Fibroblast of villous mesenchyme (primary cell): ENCODE results near the gene STON2. TPM values are rescaled to one million over a fixed set of nuclear protein-coding genes. Genes with fewer than 3 reads are reported as not detected.
"Not testable (repeated sequence)": the region's sequence is repeated elsewhere in the genome, so short reads cannot be mapped to it uniquely, and the experiment has no call there.

Experiments
- DNase-seq: peaks from one replicate; pipeline ENCODE4 v3.0.0-alpha.2; 2010; ENCODE audit warnings: low read depth
- H3K4me3 ChIP-seq: 2 replicates; pipeline ENCODE4 v1.5.1; 2011; ENCODE audit warnings: low read depth, mild to moderate bottlenecking, low read length
- total RNA-seq: library from RNA; depleted of rRNA; stranded (reverse); fragments of >200 nt; gene quantifications from 2 replicates; pipeline ENCODE4 v1.2.3, GENCODE V29; 2012
- TF ChIP-seq, protein P1 (sequence below): IDR thresholded peaks from 2 replicates; pipeline ENCODE4 v1.5.1; 2012; ENCODE audit warnings: low read depth, mild to moderate bottlenecking, low read length; ENCODE audit not compliant: insufficient read depth

The STON2 gene
- total RNA-seq, 1 donor = not detected

GRCh38 chr14:81234278-81234677 lies 165.8 kb downstream of the STON2 start:
- H3K4me3 ChIP-seq = no peak overlapping the region
- no peak for DNase-seq
- TF ChIP-seq, protein P1, sequence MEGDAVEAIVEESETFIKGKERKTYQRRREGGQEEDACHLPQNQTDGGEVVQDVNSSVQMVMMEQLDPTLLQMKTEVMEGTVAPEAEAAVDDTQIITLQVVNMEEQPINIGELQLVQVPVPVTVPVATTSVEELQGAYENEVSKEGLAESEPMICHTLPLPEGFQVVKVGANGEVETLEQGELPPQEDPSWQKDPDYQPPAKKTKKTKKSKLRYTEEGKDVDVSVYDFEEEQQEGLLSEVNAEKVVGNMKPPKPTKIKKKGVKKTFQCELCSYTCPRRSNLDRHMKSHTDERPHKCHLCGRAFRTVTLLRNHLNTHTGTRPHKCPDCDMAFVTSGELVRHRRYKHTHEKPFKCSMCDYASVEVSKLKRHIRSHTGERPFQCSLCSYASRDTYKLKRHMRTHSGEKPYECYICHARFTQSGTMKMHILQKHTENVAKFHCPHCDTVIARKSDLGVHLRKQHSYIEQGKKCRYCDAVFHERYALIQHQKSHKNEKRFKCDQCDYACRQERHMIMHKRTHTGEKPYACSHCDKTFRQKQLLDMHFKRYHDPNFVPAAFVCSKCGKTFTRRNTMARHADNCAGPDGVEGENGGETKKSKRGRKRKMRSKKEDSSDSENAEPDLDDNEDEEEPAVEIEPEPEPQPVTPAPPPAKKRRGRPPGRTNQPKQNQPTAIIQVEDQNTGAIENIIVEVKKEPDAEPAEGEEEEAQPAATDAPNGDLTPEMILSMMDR = no peak

DNA sequence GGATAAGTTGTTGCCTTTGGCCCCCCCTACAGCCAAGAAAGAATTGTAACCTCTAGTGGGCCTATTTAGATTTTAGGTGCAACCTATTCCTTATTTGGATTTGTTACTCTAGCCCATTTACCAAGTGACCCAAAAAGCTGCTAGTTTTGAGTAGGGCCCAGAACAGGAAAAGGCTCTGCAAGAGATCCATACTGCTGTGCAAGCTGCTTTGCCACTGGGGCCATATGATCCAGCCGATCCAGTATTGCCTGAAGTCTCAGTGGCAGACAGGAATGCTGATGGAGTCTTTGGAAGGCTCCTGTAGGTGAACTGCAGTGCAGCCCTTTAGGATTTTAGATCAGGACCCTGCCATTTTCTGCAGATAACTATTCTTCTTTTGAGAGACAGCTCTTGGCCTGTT lies 166.5 kb downstream of the STON2 start:
- H3K4me3 ChIP-seq = no peak overlapping the region
- no peak for DNase-seq
- TF ChIP-seq, protein P1 = no peak

DNA sequence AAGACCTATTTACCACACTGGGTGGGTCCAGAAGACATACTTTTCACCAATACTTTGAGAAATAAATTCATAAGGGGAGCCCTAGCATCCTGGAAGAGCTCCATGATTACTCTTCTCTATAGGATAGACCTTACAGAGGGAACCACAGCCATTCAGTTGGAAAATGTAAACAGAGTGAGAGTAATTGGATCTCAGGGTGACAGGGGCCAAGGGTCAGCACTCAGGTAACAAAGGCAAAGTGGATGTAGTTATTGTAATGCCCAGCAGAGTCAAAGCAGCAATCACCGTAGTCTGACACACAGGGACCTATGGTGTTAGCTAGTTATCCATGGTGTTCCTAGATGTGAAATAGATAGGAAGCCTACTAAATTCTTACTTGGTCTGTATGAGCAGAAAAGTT lies 168.6 kb downstream of the STON2 start:
- DNase-seq = no peak
- TF ChIP-seq, protein P1 = no peak

GRCh38 chr14:81224222-81224621 lies 175.9 kb downstream of the STON2 start:
- DNase-seq = no peak
- H3K4me3 ChIP-seq = no peak overlapping the region
- TF ChIP-seq, protein P1 = no peak

More for the DNA sequence above, 168.6 kb downstream of the STON2 start:
- H3K4me3 ChIP-seq = no peak overlapping the region

- DNase-seq = not testable (repeated sequence)
These were observed 176.3 kb downstream of the STON2 start for GRCh38 chr14:81223788-81224187.

DNA sequence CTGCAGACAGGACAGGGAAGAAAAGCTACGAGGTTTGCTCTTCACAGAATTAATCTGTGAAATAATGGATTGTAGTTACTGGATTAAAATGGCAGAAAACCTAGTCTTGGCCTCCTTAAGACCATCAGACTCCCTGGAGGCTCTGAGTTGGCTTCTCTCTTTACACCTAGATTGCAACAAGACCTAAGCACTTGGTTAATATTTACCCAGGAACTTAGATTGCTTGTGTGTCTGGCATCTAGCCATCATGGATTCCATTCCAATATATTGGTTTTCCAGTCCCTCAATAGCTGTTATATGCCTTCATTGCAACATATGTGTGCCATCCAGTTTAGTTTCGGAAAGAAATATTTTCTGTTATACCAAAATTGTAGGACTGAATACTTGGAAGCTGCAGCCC lies 177.4 kb downstream of the STON2 start:
- DNase-seq = no peak
- TF ChIP-seq, protein P1 = no peak
- H3K4me3 ChIP-seq = no peak overlapping the region

More at GRCh38 chr14:81223788-81224187, 176.3 kb downstream of the STON2 start:
- H3K4me3 ChIP-seq = not testable (repeated sequence)

- TF ChIP-seq, protein P1 = no peak
- no peak for DNase-seq
- H3K4me3 ChIP-seq = no peak overlapping the region
These were observed 178.0 kb downstream of the STON2 start for GRCh38 chr14:81222126-81222525.

DNA sequence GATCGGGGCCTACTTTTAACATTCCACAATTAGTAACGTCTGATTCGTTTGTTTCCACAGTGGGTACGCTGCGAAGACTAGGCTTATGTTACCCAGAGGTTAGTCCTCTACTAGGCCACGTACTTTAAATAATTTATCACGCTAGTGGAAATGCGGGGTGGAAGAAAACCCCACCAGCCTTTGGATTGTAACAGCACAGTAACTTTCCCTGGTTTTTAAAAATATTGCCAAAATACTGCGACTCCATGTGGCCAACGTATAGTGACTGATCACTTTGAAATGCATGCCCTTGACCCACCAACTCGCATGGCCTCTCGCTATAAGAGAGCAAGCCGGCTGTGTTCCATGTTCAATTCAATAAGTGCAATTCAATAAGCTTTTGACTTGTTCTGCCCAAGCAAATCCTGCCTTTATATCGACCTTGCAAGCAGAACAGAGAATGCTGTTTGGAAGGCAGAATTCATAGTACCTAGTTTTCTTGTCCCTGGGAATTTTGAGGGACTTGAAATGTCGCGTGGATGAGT lies 178.5 kb downstream of the STON2 start:
- TF ChIP-seq, protein P1 = no peak
- DNase-seq = no peak

More for the DNA sequence above, 178.5 kb downstream of the STON2 start:
- peak overlapping the region; percentile 92 for H3K4me3 ChIP-seq
